ENCODE measurements around the gene PRUNE2.

PRUNE2 gene

GRCh38 chr9:76697554-76697953, 208.4 kb downstream of the PRUNE2 start:
- no peak for TF ChIP-seq CTCF (IDR thresholded peaks at IDR 0.05; ENCODE audit: low read depth, low read length)
- Histone ChIP-seq H3K36me3 (peaks cover 3% of the 10 kb centered on the region), H3K9me3 (no peaks in the 10 kb centered on the region), H3K4me3 (ENCODE audit: low read depth, low read length) (no peak overlapping the region), H3K27me3 (no peaks in the 10 kb centered on the region), H3K4me1 (no peaks in the 10 kb centered on the region; the same call in 1 of the 2 replicates)
- no peak for DNase-seq

- TF ChIP-seq CTCF (IDR thresholded peaks at IDR 0.05; ENCODE audit: low read depth, low read length) = no peak
- H3K36me3 ChIP-seq = no peaks in the 10 kb centered on the region; the same call in 1 of the 2 replicates
- peaks cover 5% of the 10 kb centered on the region for H3K4me1 ChIP-seq
- no peak for DNase-seq
- no peaks in the 10 kb centered on the region for H3K9me3 ChIP-seq
- H3K4me3 ChIP-seq (ENCODE audit: low read depth, low read length) = no peak overlapping the region
- no peaks in the 10 kb centered on the region for H3K27me3 ChIP-seq
Measured at GRCh38 chr9:76697081-76697480, 208.8 kb downstream of the PRUNE2 start.

GRCh38 chr9:76693912-76694311, 212.0 kb downstream of the PRUNE2 start:
- DNase-seq = no peak
- no peaks in the 10 kb centered on the region for H3K9me3 ChIP-seq
- no peak overlapping the region for H3K4me3 ChIP-seq (ENCODE audit: low read depth, low read length)
- H3K4me1 ChIP-seq = peaks cover 6% of the 10 kb centered on the region
- H3K27me3 ChIP-seq = no peaks in the 10 kb centered on the region
- no peak for TF ChIP-seq CTCF (IDR thresholded peaks at IDR 0.05; ENCODE audit: low read depth, low read length)
- H3K36me3 ChIP-seq = no peaks in the 10 kb centered on the region

DNA sequence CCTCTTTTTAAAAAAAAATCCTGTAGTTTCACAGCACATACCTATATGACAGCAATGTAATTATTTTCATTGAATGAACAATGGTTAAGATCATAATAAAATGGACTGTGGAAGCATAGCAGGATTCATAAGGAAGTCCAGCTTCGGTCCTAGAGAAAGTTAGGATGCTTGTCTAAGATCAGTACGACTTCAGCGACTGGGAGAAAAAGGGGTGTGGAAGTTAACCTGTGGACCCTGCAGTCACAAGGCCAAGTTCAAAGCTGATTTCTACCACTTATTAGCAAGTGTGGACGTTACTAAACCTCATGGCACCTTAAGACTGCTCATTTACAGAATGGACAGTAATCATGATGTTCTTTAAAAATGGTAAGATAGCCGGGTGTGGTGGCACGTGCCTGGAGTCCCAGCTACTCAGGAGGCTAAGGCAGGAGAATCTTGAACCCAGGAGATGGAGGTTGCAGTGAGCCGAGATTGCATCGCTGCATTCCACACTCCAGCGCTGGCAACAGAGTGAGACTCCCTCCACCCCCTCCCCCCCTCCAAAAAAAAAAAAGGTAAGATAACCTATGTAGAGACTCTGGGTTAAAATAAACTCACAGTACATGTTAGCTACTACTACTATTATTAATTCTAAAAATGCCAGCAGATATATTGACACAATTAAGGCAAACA, 213.3 kb downstream of the PRUNE2 start:
- no peak for DNase-seq
- TF ChIP-seq CTCF (IDR thresholded peaks at IDR 0.05; ENCODE audit: low read depth, low read length) = no peak
- Histone ChIP-seq H3K36me3 (no peaks in the 10 kb centered on the region), H3K4me3 (ENCODE audit: low read depth, low read length) (peak overlapping the region; percentile 64), H3K9me3 (no peaks in the 10 kb centered on the region), H3K27me3 (no peaks in the 10 kb centered on the region), H3K4me1 (peaks cover 6% of the 10 kb centered on the region)

DNA sequence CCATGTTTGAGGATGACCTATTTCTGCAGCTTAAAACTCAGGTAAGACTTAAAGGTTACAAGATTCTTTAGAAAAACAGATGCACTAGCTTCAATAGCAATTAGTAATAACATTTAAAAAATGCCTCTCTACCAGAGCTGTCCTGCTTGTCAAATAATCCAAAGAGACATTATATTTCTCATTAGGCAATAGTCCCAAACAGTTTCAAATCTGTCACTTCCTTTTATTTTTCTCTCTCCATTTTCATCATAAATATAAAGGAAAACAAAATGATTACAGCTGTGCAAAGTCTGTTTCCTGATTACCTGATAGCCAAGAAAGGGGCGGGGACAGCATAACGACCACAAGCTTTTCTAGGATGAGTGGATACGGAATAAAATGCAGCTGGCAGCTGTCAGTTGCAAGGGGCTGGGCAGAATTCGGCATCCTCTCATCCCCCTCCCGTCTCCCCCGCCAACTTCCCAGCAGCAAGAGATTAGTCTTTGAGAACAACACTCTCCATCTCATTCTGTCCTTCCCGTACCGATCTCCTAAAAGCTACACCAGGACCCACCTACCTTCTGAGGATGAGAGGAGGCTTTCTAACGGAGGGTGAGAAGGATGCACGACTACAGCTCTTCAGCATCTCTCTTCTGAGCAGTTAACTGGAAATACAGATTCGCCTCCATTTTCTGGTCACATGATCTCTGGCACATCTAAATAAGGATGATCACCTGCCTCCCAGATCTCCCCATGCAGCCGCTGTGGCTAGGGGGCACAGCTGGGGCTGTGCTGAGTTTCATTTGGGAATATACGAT, 214.2 kb downstream of the PRUNE2 start:
- H3K9me3 ChIP-seq = no peaks in the 10 kb centered on the region
- H3K4me3 ChIP-seq (ENCODE audit: low read depth, low read length) = peak overlapping the region; percentile 64
- H3K36me3 ChIP-seq = no peaks in the 10 kb centered on the region
- no peak for TF ChIP-seq CTCF (IDR thresholded peaks at IDR 0.05; ENCODE audit: low read depth, low read length)
- peaks cover 6% of the 10 kb centered on the region for H3K4me1 ChIP-seq
- DNase-seq = no peak
- no peaks in the 10 kb centered on the region for H3K27me3 ChIP-seq

GRCh38 chr9:76690973-76691370, 214.9 kb downstream of the PRUNE2 start:
- H3K36me3 ChIP-seq = no peaks in the 10 kb centered on the region
- H3K9me3 ChIP-seq = no peaks in the 10 kb centered on the region
- peaks cover 6% of the 10 kb centered on the region for H3K4me1 ChIP-seq
- no peaks in the 10 kb centered on the region for H3K27me3 ChIP-seq
- TF ChIP-seq CTCF (IDR thresholded peaks at IDR 0.05; ENCODE audit: low read depth, low read length) = no peak
- no peak overlapping the region for H3K4me3 ChIP-seq (ENCODE audit: low read depth, low read length)
- DNase-seq = no peak

Measured in BE2C (cell line).